ENCODE measurements around the gene PUSL1. TPM values are rescaled to one million over a fixed set of nuclear protein-coding genes. Genes with fewer than 3 reads are reported as not detected.

Gene PUSL1
- total and polyA plus RNA-seq, 2 donors from 2014 or later, result 12.6 to 13.9 TPM

- FAIRE-seq, result no peak
- Histone ChIP-seq H3K9ac (ENCODE audit: low read length in 3 of 3) (no peak overlapping the region), H3K4me1 (ENCODE audit: control insufficient read depth in 2 of 3, insufficient read depth in 2 of 3, low read depth in 1 of 3, low read length in 3 of 3) (peaks cover 0 to 24% (median 0%) of the 10 kb centered on the region in 3 donors)
Measured at GRCh38 chr1:1344655-1345361, 36.4 kb downstream of the PUSL1 start.

DNA sequence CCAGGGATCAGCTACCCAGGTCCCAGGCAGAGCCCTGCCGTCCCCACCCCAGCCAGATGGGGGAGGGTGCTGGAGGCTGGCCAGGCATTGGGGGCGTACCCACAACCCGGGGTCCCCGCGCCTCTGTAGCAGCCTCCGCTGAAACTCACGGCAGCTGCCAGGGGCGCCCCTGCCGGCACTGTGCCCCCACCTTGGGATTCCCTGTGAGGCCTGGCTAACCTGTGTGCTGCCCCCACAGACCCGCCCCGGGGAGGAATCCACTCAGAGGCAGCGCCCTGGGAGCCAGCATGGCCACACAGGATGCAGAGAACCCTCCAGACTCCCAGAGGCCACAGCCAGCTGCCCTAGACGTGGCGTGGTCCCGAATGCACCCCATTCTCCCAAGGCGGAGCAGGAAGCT, 37.0 kb downstream of the PUSL1 start:
- Histone ChIP-seq H3K4me3 (ENCODE audit: low read length in 3 of 3) (no peak overlapping the region), H3K27ac (ENCODE audit: low read depth in 2 of 2, low read length in 2 of 2) (no peak overlapping the region), H3K9ac (ENCODE audit: low read length in 3 of 3) (no peak overlapping the region), H3K4me1 (ENCODE audit: control insufficient read depth in 2 of 3, insufficient read depth in 2 of 3, low read depth in 1 of 3, low read length in 3 of 3) (peaks cover 0 to 24% (median 0%) of the 10 kb centered on the region in 3 donors), H3K27me3 (ENCODE audit: control insufficient read depth, insufficient read depth, low read length) (no peaks in the 10 kb centered on the region), H3K36me3 (ENCODE audit: control insufficient read depth in 2 of 3, insufficient read depth in 3 of 3, low read length in 3 of 3) (peaks cover 4 to 11% (median 11%) of the 10 kb centered on the region in 3 donors), H3K9me3 (ENCODE audit: control insufficient read depth in 2 of 3, insufficient read depth in 1 of 3, low read length in 3 of 3) (no peaks in the 10 kb centered on the region)
- DNase-seq, result no peak
- FAIRE-seq, result no peak
- TF ChIP-seq, protein P1, sequence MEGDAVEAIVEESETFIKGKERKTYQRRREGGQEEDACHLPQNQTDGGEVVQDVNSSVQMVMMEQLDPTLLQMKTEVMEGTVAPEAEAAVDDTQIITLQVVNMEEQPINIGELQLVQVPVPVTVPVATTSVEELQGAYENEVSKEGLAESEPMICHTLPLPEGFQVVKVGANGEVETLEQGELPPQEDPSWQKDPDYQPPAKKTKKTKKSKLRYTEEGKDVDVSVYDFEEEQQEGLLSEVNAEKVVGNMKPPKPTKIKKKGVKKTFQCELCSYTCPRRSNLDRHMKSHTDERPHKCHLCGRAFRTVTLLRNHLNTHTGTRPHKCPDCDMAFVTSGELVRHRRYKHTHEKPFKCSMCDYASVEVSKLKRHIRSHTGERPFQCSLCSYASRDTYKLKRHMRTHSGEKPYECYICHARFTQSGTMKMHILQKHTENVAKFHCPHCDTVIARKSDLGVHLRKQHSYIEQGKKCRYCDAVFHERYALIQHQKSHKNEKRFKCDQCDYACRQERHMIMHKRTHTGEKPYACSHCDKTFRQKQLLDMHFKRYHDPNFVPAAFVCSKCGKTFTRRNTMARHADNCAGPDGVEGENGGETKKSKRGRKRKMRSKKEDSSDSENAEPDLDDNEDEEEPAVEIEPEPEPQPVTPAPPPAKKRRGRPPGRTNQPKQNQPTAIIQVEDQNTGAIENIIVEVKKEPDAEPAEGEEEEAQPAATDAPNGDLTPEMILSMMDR (IDR thresholded peaks at IDR 0.05; ENCODE audit: borderline replicate concordance, extremely low read depth, insufficient read depth), result no peak
- intact Hi-C loops (cut with DNase I), result no loop called here

More at GRCh38 chr1:1344655-1345361, 36.4 kb downstream of the PUSL1 start:
- Histone ChIP-seq H3K4me3 (ENCODE audit: low read length in 3 of 3) (no peak overlapping the region), H3K27me3 (ENCODE audit: control insufficient read depth, insufficient read depth, low read length) (no peaks in the 10 kb centered on the region), H3K27ac (ENCODE audit: low read depth in 2 of 2, low read length in 2 of 2) (no peak overlapping the region), H3K9me3 (ENCODE audit: control insufficient read depth in 2 of 3, insufficient read depth in 1 of 3, low read length in 3 of 3) (no peaks in the 10 kb centered on the region), H3K36me3 (ENCODE audit: control insufficient read depth in 2 of 3, insufficient read depth in 3 of 3, low read length in 3 of 3) (peaks cover 4 to 12% (median 11%) of the 10 kb centered on the region in 3 donors)
- DNase-seq, result no peak
- intact Hi-C loops (cut with DNase I), result no loop called here
- TF ChIP-seq, protein P1 (IDR thresholded peaks at IDR 0.05; ENCODE audit: borderline replicate concordance, extremely low read depth, insufficient read depth), result no peak

GRCh38 chr1:1345860-1346500, 37.6 kb downstream of the PUSL1 start:
- H3K27me3 ChIP-seq (ENCODE audit: control insufficient read depth, insufficient read depth, low read length), result no peaks in the 10 kb centered on the region
- H3K9me3 ChIP-seq (ENCODE audit: control insufficient read depth in 2 of 3, insufficient read depth in 1 of 3, low read length in 3 of 3), result no peaks in the 10 kb centered on the region
- H3K4me3 ChIP-seq (ENCODE audit: low read length in 3 of 3), result no peak overlapping the region
- TF ChIP-seq, protein P1 (IDR thresholded peaks at IDR 0.05; ENCODE audit: borderline replicate concordance, extremely low read depth, insufficient read depth), result no peak
- FAIRE-seq, result no peak
- H3K9ac ChIP-seq (ENCODE audit: low read length in 3 of 3), result no peak overlapping the region
- peaks cover 0 to 24% (median 0%) of the 10 kb centered on the region in 3 donors for H3K4me1 ChIP-seq (ENCODE audit: control insufficient read depth in 2 of 3, insufficient read depth in 2 of 3, low read depth in 1 of 3, low read length in 3 of 3)
- intact Hi-C loops (cut with DNase I), result no loop called here
- no peak overlapping the region for H3K27ac ChIP-seq (ENCODE audit: low read depth in 2 of 2, low read length in 2 of 2)
- no peak for DNase-seq
- peaks cover 4 to 5% (median 5%) of the 10 kb centered on the region in 3 donors for H3K36me3 ChIP-seq (ENCODE audit: control insufficient read depth in 2 of 3, insufficient read depth in 3 of 3, low read length in 3 of 3)

Data from kidney (tissue), 14 donors.